Measurements from ENCODE around the gene PLCB4.

Gene PLCB4

DNA sequence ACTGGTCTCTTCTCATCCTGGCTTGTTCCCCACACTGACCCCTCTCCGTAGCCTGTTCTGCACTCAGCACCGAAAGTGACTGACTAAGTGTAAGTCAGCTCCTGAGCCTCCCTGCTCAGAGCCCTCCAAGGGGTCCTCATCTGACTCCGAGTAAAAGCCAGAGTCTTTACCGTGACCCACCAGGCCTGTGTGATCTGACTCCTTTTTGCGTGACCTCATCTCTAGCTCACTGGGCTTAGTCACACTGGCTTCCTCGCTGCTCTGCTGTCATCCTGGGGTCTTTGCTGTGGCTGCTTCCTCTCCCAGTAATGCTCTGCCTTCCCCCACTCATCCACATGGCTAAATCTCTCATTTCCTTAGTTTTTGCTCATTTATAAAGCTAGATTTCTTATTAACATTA lies 116.6 kb downstream of the PLCB4 start:
- DNase-seq = no peak

GRCh38 chr20:9186396-9186795 lies 117.5 kb downstream of the PLCB4 start:
- DNase-seq = no peak

- no peak for DNase-seq
These were observed 126.1 kb downstream of the PLCB4 start for GRCh38 chr20:9195031-9195430.

DNA sequence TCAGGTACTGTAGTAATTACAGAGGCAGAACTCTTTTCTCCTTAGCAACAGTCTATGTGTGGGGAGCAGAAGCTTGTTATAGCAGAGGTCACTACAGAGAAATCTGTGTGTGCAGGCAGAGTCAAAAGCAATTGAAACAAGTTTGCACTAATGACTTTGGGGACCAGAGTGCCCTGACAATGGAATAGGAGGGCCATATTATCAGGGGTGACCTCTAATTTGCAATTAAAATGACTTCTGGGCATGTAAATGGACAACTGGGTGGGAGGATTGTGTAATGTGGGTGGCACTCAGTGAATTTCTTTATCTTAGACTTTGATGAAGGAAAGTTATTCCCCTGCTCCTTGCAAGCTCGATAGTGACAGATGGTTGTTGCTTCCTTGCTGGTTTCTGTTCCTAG lies 127.2 kb downstream of the PLCB4 start:
- no peak for DNase-seq

GRCh38 chr20:9198460-9198859 lies 129.6 kb downstream of the PLCB4 start:
- DNase-seq = no peak

GRCh38 chr20:9200196-9200595 lies 131.3 kb downstream of the PLCB4 start:
- DNase-seq = no peak

DNA sequence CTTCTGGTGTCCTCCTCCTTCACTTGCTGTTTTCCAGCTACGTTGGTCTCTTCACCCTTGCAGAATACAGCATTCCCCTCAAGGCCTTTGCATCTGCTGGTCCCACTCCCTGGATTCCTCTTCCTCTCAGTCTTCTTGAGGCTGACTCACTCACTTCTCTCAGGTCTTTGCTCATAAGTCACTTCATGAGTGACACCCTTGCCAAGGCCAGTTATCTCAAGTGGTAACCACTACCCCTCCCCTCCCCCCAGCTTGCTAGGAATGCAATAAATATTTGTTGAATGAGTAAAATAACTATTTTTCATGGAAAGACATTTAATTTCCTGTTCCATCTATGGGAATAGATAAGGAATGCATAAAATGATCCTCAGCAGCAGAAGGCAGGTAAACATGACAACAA lies 131.7 kb downstream of the PLCB4 start:
- DNase-seq = no peak

- no peak for DNase-seq
These were observed 133.7 kb downstream of the PLCB4 start for GRCh38 chr20:9202420-9203080.

DNA sequence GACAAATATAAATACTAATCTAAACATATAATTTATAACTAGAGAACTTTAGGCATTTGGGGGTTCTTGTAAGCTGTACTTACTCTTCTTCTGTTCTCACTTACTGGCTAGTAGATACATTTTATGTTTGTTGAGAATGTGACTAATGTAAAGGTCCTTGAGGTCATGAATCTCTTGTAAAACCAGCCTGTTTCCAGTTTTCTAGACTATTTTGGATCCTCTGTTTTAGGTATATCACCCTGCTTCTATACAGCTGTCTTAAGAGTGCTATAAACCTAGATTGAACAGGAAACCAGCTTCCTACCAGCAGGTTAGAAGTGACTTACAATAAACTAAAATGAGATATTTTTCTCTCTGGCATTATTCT lies 134.2 kb downstream of the PLCB4 start:
- no peak for DNase-seq

GRCh38 chr20:9204979-9205378 lies 136.1 kb downstream of the PLCB4 start:
- no peak for DNase-seq

DNA sequence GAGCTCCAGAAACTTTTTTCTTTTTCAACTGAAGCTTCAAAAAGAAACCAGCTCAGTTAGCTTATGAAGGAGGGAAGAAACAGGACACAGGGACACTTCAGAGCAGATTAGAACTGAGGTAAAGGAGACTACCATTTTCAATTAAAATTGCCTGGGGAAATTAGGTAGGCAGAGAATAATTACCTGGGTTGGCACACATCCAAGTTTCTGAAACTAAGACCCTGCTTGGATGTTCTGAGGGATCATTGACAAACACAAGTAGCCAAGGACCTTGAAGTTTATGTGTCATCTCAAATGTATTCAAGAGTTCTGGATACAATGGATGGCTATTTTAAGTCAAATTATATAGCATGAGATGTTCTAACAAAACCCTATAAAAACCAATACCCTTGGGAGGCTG lies 137.6 kb downstream of the PLCB4 start:
- DNase-seq = no peak

DNA sequence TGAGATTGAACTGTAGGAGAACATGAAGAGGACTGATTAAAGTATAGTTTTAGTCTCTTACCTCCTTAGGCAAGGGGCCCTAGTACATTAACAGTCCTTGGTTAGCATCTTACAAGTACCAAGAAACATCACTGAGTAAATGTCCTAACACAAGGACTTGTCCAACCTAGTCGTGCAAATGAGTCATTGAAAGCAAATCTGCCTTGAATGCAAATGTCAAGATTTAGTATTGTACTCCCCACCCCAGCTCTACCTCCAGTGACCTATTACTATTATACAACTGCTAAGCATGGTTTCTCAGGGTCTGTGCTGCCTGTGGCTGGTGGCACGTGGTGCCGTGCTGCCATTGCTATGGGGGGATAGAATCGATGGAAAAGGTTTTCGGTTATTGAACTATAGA lies 138.4 kb downstream of the PLCB4 start:
- no peak for DNase-seq

DNA sequence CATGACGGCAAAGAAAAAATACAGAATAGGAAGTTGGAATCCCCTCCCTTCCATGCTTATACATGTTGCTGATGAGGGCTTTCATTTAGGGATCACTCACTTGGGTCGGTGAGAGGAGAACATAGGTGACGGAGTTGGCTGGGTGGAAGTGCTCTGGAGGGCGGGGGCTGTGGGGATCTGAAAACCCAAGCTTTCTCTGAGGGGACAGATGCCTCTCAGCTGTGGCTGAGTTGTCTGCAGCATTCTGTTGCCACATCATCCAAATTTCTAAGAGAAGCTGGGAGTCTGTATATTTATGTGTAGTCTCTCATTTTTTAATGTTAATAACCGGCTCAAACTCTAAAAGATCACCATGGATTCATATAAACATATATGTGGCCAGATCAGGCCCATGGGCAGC lies 141.5 kb downstream of the PLCB4 start:
- no peak for DNase-seq

- DNase-seq = no peak
These were observed 142.3 kb downstream of the PLCB4 start for GRCh38 chr20:9211016-9211760.

- DNase-seq = no peak
These were observed 143.8 kb downstream of the PLCB4 start for GRCh38 chr20:9212735-9213134.

DNA sequence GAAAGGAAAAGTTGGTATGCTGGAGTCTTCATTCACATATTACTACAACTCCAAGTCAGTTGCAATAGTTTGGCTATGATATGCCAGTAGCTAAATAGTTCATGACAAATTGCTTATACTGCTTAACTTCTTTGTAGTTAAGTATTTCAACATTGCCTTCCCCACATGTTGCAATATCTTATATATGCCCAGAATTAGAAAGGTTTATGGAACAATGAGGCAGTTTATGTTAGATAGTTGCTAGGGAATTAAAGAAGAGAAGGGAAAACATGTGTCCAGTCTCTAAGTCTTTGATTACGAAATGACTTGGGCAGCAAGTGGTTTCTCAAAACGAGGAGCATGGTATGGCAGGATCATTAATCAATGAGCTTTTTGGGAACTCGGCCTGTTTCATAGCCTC lies 145.8 kb downstream of the PLCB4 start:
- no peak for DNase-seq

GRCh38 chr20:9215539-9215938 lies 146.7 kb downstream of the PLCB4 start:
- peak; percentile 57 for DNase-seq

GRCh38 chr20:9218531-9218961 lies 149.7 kb downstream of the PLCB4 start:
- DNase-seq = peak; percentile 8

DNA sequence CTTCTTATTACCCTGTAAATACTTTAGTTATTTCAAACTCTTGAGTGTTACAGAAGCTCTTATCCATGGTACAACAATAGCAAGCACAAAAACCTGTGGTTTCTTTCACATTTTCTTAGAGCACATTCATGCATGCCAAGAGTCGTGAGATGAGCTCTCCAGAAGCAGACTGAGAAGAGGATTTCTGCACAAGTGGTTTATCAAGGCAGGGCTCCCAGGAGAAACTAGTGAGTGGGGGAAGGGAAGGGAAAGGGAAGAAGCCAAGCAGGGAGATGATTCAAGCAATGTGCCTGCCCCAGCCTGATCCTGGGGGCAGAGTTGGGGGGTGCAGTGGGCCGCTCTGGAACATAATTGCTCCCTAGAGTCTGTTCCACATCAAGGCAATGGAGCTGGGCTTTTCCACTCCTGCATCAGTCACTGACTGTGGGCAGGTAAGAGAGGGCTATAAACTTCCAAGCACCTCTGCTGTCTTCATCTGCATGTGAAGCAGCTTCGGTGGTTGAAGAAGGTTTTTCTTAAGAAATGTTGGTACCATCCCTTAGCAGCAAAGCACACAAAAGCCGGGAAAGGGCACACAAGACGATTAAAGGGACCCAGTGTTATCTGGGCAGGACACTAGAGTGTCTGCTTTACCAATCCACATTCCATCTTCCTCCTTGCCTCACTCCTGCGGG lies 152.1 kb downstream of the PLCB4 start:
- no peak for DNase-seq

DNA sequence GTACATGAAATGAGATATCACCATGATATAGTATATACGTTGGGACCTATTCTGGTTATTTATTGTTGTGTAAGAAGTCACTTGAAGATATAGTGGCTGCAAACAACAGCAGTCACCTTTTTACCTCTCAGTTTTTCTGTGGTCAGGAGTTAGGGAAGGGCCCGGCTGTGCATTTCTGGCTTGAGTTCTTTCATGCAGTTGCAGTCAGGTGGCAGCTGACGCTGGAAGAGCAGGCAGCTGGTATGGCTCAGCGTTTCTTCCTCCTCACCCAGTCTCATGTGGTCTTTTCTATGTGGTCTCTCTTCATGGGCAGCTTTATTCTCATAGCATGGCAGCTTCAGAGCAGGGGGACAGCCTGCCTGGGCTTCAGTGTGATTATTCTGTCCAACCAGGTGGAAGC lies 154.4 kb downstream of the PLCB4 start:
- no peak for DNase-seq

GRCh38 chr20:9225879-9226278 lies 157.0 kb downstream of the PLCB4 start:
- DNase-seq = no peak

GRCh38 chr20:9227896-9228615 lies 159.2 kb downstream of the PLCB4 start:
- no peak for DNase-seq

DNA sequence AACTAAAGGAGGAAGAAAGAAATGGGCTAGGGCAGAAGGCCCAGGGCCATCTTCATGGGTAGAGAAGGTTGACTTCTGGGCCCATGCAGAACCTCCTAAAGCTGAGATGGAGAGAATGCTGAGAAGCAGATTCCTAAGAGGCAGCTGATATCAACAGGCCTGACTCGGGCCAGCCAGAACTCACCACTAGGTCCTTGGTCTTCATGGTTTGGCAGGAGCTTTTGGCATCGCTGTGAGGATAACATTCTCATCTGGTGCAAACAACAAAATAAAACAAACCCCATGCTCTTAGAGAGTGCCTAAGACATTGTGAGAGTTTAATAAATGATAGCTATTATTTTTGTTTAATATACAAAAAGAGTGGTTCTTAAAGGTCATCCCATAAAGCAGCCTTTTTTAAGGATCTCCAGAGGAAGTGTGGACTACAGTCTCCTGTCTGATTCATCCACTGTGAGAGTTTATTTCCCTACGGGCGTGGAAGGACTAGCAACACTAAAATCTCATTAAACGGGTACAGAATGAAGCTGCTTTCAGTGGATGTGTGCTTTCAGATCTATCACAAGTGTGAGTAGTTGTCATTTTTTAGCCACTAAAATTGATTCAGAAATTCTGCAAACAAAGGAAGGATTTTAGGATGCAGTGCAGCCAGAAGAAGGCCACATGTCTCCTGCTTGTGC lies 160.0 kb downstream of the PLCB4 start:
- no peak for DNase-seq

Data from NCI-H526 treated with DMSO at 0.1 percent for 48 hours (cell line).